ENCODE measurements around the gene LKAAEAR1.

LKAAEAR1 gene

GRCh38 chr20:64051033-64051452 is 33.2 kb downstream of the LKAAEAR1 start:
- no peak for DNase-seq (ENCODE audit: low spot score)
- no peak overlapping the region for H3K27ac ChIP-seq
- POLR2A ChIA-PET (ENCODE audit: low non-redundant PET), result no interaction called here
- CTCF ChIA-PET, result interaction anchor here (0.5 to 5.6 kb wide), 2 partner anchors 12 to 852 kb away, joined by 3 to 96 read pairs; no protein-coding TSS in a partner anchor
- TF ChIP-seq CTCF (conservative IDR thresholded peaks at IDR 0.05; ENCODE audit: low read depth), result no peak

GRCh38 chr20:64050261-64051032 is 33.8 kb downstream of the LKAAEAR1 start:
- no peak for DNase-seq (ENCODE audit: low spot score)
- POLR2A ChIA-PET (ENCODE audit: low non-redundant PET), result no interaction called here
- H3K27ac ChIP-seq, result no peak overlapping the region
- no peak for TF ChIP-seq CTCF (conservative IDR thresholded peaks at IDR 0.05; ENCODE audit: low read depth)
- CTCF ChIA-PET, result interaction anchor here (0.5 to 5.6 kb wide), 3 partner anchors 11 to 852 kb away, joined by 3 to 96 read pairs (median 4); partner anchors contain the start of gene TCEA2

- H3K27ac ChIP-seq, result no peak overlapping the region
- POLR2A ChIA-PET (ENCODE audit: low non-redundant PET), result no interaction called here
- TF ChIP-seq CTCF (conservative IDR thresholded peaks at IDR 0.05; ENCODE audit: low read depth), result no peak
These were observed 34.3 kb downstream of the LKAAEAR1 start for GRCh38 chr20:64049878-64050260.

GRCh38 chr20:64049060-64049877 is 34.9 kb downstream of the LKAAEAR1 start, which contains the start of gene SOX18:
SOX18 (minus strand) TSS chr20:64049639; CDS start chr20:64049516, 123 bp downstream.
- POLR2A ChIA-PET (ENCODE audit: low non-redundant PET), result no interaction called here
- no peak for TF ChIP-seq CTCF (conservative IDR thresholded peaks at IDR 0.05; ENCODE audit: low read depth)
- DNase-seq (ENCODE audit: low spot score), result no peak
- no peak within 1 kb of the TSS for H3K27ac ChIP-seq
- CTCF ChIA-PET, result interaction anchor here (0.9 to 1.6 kb wide), 5 partner anchors 8 to 13 kb away, joined by 3 to 8 read pairs (median 4); partner anchors contain the start of gene TCEA2

More at GRCh38 chr20:64049878-64050260, 34.3 kb downstream of the LKAAEAR1 start:
- DNase-seq (ENCODE audit: low spot score), result no peak
- CTCF ChIA-PET, result interaction anchor here (0.9 to 5.6 kb wide), 4 partner anchors 7 to 13 kb away, joined by 3 to 96 read pairs (median 6); partner anchors contain the start of gene TCEA2

GRCh38 chr20:64048402-64049044 is 35.7 kb downstream of the LKAAEAR1 start:
- no peak for TF ChIP-seq CTCF (conservative IDR thresholded peaks at IDR 0.05; ENCODE audit: low read depth)
- no peak for DNase-seq (ENCODE audit: low spot score)
- ChIA-PET POLR2A (ENCODE audit: low non-redundant PET) (no interaction called here), CTCF (interaction anchor here (0.7 to 1.6 kb wide), 6 partner anchors 9 to 97 kb away, joined by 3 to 8 read pairs (median 4); partner anchors contain the start of gene TCEA2)
- H3K27ac ChIP-seq, result no peak overlapping the region

Data from RWPE1 (cell line).